ENCODE results near the gene POLR2E. TPM values are rescaled to one million over a fixed set of nuclear protein-coding genes. Genes with fewer than 3 reads are reported as not detected.

POLR2E gene
- total RNA-seq, 2 donors from 2014 or later, result 225 to 254 TPM

DNA sequence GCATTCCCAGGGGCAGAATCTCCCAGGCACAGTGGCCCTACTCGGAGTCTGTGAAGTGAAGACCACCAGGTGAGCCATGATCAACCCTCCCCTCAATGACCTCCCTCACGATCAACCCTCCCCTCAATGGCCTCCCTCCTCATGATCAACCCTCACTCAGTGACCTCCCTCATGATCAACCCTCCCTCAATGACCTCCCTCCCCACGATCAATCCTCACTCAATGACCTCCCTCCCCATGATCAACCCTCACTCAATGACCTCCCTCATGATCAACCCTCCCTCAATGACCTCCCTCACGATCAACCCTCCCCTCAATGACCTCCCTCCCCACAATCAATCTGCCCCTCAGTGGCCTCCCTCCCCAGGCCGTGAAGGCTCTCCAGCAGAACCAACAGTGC, 46.8 kb upstream of the POLR2E start:
- WGBS, 2 experiments (ENCODE audit: insufficient coverage in 1 of 2, insufficient read length in 1 of 2), result 85% methylated on average over 3 to 5 of the region's 5 CpGs
- TF ChIP-seq, protein P1, sequence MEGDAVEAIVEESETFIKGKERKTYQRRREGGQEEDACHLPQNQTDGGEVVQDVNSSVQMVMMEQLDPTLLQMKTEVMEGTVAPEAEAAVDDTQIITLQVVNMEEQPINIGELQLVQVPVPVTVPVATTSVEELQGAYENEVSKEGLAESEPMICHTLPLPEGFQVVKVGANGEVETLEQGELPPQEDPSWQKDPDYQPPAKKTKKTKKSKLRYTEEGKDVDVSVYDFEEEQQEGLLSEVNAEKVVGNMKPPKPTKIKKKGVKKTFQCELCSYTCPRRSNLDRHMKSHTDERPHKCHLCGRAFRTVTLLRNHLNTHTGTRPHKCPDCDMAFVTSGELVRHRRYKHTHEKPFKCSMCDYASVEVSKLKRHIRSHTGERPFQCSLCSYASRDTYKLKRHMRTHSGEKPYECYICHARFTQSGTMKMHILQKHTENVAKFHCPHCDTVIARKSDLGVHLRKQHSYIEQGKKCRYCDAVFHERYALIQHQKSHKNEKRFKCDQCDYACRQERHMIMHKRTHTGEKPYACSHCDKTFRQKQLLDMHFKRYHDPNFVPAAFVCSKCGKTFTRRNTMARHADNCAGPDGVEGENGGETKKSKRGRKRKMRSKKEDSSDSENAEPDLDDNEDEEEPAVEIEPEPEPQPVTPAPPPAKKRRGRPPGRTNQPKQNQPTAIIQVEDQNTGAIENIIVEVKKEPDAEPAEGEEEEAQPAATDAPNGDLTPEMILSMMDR (conservative IDR thresholded peaks at IDR 0.05), result no peak

DNA sequence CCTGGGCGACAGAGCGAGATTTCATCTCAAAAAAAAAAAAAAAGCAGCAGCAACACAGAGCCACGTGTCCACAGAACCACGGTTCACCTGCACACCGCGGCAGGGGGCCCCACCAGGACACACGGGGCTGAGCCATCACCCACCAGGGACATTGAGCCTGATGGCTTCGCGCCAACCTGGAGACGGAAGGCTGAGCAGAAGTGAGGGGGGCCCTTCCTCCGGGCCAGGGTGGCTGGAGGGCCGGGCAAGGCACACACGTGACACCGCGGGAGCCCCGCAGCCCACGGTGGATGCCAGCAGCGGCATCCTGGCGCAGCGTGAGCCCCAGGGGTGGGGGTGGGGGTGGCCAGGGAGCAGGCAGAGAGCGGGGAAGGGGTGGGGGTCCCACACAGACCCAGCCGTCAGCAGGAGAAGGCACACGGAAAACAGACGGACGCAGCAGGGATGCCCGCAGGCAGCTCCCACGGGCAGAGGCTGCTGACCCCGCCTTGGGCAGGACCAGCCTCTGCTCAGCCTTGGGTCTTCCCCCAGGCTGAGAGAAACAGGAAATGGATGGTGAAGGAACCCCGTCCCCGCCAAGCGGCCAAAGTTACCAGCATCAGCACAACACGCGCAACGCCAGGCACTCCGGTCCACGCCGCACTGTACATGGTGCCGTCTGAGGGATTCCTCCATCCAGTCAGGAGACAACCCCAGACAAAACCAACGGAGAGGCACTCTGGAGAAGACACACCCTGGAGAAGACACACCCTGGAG, 45.3 kb upstream of the POLR2E start:
- TF ChIP-seq, protein P1 (conservative IDR thresholded peaks at IDR 0.05), result no peak
- no peaks in the 10 kb centered on the region for H3K4me1 ChIP-seq (ENCODE audit: control insufficient read depth, insufficient read depth, low read length)
- no peaks in the 10 kb centered on the region for H3K27me3 Mint-ChIP-seq (ENCODE audit: insufficient read depth)
- no peak overlapping the region for H3K9ac ChIP-seq (ENCODE audit: extremely low read depth, low read length, poor library complexity, severe bottlenecking)
- H3K9me3 ChIP-seq (ENCODE audit: control insufficient read depth, low read length), result no peaks in the 10 kb centered on the region
- no peak overlapping the region for H3K4me3 Mint-ChIP-seq
- H3K27me3 ChIP-seq (ENCODE audit: control insufficient read depth, insufficient read depth, low read length, poor library complexity, severe bottlenecking), result no peaks in the 10 kb centered on the region
- no peaks in the 10 kb centered on the region for H3K4me1 Mint-ChIP-seq
- H3K27ac Mint-ChIP-seq, result no peak overlapping the region
- WGBS, 2 experiments (ENCODE audit: insufficient coverage in 1 of 2, insufficient read length in 1 of 2), result 96 to 97% methylated on average over 36 to 39 of the region's 39 CpGs
- H3K36me3 Mint-ChIP-seq (ENCODE audit: low read depth), result peaks cover 41% of the 10 kb centered on the region
- no peaks in the 10 kb centered on the region for H3K9me3 Mint-ChIP-seq
- no peak overlapping the region for H3K4me3 ChIP-seq (ENCODE audit: low read length)
- H3K36me3 ChIP-seq (ENCODE audit: control insufficient read depth, insufficient read depth, low read length), result peaks cover 5% of the 10 kb centered on the region
- no peak overlapping the region for H3K27ac ChIP-seq (ENCODE audit: low read depth, low read length)
- DNase-seq, result no peak

More for the DNA sequence above, 46.8 kb upstream of the POLR2E start:
- Histone ChIP-seq H3K36me3 (ENCODE audit: control insufficient read depth, insufficient read depth, low read length) (peaks cover 5% of the 10 kb centered on the region), H3K4me3 (ENCODE audit: low read length) (no peak overlapping the region), H3K4me1 (ENCODE audit: control insufficient read depth, insufficient read depth, low read length) (no peaks in the 10 kb centered on the region), H3K9me3 (ENCODE audit: control insufficient read depth, low read length) (no peaks in the 10 kb centered on the region), H3K9ac (ENCODE audit: extremely low read depth, low read length, poor library complexity, severe bottlenecking) (no peak overlapping the region), H3K27me3 (ENCODE audit: control insufficient read depth, insufficient read depth, low read length, poor library complexity, severe bottlenecking) (no peaks in the 10 kb centered on the region), H3K27ac (ENCODE audit: low read depth, low read length) (no peak overlapping the region)
- Mint-ChIP-seq H3K4me3 (no peak overlapping the region), H3K36me3 (ENCODE audit: low read depth) (peaks cover 45% of the 10 kb centered on the region), H3K27ac (no peak overlapping the region), H3K4me1 (no peaks in the 10 kb centered on the region), H3K9me3 (no peaks in the 10 kb centered on the region), H3K27me3 (ENCODE audit: insufficient read depth) (no peaks in the 10 kb centered on the region)
- no peak for DNase-seq

DNA sequence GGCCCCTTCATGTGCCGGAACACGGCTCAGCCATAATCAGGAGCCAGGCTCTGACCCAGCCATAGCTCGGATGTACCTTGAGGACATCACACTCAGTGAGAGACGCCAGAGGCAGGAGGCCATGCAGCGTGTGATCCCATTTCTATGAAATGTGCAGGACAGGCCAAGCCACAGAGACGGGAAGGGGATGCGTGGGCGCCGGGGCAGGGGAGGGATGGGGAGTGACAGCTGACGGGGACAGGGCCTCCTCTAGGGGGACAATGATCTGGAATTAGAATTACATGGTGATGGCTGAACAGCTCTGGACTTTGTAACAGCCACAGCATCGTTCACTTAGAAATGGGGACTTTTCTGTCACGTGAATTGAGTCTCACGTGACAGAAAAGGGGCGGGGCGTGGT, 44.0 kb upstream of the POLR2E start:
- peaks cover 37% of the 10 kb centered on the region for H3K36me3 Mint-ChIP-seq (ENCODE audit: low read depth)
- Histone ChIP-seq H3K9me3 (ENCODE audit: control insufficient read depth, low read length) (no peaks in the 10 kb centered on the region), H3K27ac (ENCODE audit: low read depth, low read length) (no peak overlapping the region), H3K4me3 (ENCODE audit: low read length) (no peak overlapping the region), H3K27me3 (ENCODE audit: control insufficient read depth, insufficient read depth, low read length, poor library complexity, severe bottlenecking) (no peaks in the 10 kb centered on the region), H3K4me1 (ENCODE audit: control insufficient read depth, insufficient read depth, low read length) (no peaks in the 10 kb centered on the region), H3K9ac (ENCODE audit: extremely low read depth, low read length, poor library complexity, severe bottlenecking) (no peak overlapping the region), H3K36me3 (ENCODE audit: control insufficient read depth, insufficient read depth, low read length) (peaks cover 14% of the 10 kb centered on the region)
- H3K9me3 Mint-ChIP-seq, result no peaks in the 10 kb centered on the region
- no peak overlapping the region for H3K27ac Mint-ChIP-seq
- WGBS, 2 experiments (ENCODE audit: insufficient coverage in 1 of 2, insufficient read length in 1 of 2), result 95% methylated on average over 14 to 15 of the region's 15 CpGs
- H3K4me1 Mint-ChIP-seq, result no peaks in the 10 kb centered on the region
- H3K4me3 Mint-ChIP-seq, result no peak overlapping the region
- H3K27me3 Mint-ChIP-seq (ENCODE audit: insufficient read depth), result no peaks in the 10 kb centered on the region
- TF ChIP-seq, protein P1 (conservative IDR thresholded peaks at IDR 0.05), result no peak
- DNase-seq, result no peak

Data from endodermal cell (in vitro differentiated cells).